NCI-H2196 (cell line): ENCODE results near the gene ID2.

Experiments used
- DNase-seq: peaks from one replicate; lab custom pipeline; 2025; ENCODE audit not compliant: unreplicated experiment; lab: John Stamatoyannopoulos, UW

The ID2 gene

DNA sequence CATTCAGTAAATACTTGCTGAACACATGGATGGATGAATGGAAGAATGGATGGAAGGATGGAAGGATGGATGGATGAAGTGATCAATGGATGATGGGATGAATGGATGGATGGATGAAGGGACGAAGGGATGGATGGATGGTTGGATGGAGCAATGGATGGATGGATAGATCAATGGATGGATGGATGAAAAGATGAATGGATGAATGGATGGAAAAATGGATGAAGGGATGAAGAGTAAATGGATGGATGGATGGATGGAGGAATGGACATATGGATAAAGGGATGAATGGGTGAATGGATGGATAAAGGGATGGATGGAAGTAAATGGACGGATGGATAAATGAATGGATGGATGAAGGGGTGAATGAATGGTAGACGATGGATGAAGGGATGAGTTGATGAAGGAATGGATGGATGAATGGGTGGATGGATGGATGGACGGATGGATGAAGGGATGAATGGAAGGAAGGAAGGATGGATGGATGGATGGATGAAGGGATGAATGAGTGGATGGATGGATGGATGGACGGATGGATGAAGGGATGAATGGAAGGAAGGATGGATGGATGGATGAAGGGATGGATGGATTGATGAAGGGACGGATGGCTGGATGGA lies 13.9 kb upstream of the ID2 start:
- no peak for DNase-seq

DNA sequence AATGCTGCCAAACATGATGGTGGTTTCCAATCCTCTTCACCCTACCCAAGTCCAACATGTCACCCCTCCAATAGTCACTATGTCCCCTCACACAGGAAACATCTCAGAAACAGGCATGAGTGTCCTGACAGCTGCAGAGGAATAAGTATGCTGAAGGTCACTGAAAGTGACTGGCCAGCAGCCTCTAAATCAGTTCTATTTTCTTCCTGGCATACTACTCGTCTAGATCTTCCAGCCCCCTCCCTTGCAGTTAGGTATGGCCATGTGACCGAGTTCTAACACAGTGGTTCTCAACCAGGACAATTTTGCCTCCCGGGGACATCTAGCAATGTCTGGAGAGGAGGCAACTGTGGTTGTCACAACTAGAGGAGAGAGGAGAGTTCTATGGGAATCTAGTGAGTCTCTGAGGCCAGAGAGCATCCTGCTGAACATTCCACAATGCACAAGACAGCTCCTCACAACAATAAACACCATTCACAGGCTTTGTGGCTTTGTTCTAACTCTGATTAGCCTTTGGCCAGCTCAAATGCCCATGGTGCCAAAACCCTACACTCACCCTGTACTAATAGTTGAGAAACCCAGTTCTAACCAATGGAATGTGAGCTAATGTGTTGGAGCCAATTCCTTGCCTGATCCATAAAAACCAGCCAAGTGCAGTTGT lies 12.6 kb upstream of the ID2 start:
- DNase-seq: no peak

DNA sequence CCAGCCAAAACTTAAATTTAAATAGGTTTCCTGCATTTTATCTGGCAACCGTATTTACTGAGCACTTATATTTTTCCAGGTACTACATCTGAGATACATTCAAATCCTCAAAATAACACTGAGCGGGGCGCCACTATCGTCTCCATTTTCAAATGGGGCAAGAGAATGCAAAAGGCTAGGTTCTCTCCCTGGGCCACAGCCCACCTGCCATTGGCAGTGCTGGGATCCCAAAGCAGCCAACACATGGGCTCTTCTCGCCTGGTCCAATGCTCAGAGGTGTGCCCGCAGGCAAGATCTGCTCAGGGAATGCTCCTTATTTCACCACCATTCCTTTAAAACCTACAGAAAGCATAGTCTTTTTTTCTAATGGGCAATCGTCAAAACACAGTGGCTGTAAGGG lies 11.3 kb upstream of the ID2 start:
- no peak for DNase-seq

DNA sequence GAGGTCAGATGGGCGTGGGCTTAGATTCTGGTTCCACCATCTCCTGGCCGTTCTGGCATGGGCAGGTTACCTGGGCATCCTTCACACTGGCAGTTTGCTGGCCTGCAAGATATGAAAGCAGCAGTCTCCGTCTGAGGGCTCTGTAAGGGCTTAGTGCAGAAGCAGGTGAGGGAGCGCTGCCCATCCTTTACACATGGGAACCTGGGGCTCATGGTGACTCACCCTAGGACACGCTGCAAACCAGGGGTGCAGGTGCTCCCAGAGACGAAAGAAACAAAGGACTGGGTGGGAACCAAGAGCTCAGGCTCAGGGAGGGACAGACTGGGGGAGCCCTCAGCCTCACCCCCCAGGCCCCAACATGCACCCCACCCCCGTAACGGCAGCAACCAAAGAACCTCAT lies 10.7 kb upstream of the ID2 start:
- DNase-seq: no peak

DNA sequence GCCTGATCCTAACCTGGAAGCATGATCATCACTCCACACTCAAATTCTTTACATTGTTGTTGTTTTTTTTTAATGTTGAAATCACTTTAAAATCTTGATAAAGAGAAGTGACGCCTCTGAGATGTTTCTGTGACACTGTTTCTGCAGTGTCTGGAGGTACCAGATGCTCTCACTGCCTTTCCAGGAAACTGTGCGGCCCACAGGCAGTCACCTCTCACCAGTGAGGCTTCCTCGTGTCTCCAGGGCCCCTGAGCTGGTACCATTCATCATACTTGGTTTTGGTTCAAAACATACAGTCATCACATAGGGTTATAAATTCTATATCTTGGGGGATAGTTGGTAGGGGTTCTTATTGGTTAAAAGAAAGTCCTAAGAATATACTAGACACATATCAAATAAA lies 10.1 kb upstream of the ID2 start:
- DNase-seq: no peak

DNA sequence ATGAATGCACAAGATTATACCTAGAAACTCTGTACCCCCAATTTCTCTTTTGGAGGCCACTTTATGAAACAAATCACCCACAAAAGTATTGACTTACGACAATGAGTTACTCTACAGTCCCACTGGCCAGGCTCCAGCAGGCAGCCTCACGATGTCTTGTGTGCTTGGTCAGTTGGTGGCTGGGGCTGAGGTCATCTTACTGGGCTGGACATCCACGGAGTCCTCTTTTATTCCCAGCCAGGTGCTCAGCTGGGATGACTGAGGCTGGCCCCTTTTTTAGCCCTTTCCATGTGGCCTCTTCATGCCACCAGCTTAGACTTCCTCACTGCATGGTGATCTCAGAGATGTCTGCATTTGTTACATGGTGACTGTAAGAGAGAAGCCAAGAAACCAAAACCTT lies 8.9 kb upstream of the ID2 start:
- DNase-seq: no peak

DNA sequence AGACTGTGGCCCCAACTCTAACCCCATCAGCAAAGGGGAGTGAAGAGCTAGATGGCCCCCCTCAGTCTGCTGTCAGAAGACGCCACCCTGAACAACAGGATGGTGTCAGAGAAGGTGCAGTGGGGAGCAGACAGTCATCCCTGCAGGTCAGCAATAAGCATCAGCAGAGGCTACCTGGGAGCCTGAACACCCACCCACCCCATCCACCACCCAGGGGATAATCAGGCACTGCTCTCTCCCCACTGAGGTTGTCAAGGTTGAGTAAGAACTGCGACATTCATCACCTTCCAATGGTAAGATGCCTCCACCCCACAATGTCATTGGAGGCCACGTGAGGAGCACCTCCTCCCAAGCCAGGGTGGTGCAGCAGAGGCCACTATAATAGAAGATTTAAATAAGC lies 8.5 kb upstream of the ID2 start:
- DNase-seq: no peak

DNA sequence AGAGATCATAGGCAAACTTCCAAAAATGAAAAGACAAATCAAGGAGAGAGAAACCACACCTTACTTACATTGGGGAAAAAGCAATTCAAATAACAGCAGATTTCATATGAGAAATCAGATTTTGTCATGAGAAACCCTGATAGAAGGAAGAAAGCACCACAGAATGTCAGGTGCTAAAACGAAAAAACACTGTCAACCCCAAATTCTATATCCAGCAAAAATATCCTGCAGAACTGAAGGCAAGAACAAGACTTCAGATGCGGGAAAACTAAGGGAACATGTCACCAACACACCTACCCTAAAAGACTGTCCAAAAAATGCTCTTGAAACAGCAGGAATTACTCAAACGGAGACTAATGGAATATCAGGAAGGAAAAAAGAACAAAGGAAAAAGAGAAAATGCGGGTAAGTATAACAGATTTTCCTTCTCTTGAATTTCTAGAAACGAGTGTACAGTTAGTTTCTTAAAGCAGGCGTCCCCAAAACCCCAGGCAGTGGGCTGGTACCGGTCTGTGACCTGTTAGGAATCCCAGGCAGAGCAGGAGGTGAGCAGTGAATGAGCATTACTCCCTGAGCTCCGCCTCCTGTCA lies 7.3 kb upstream of the ID2 start:
- no peak for DNase-seq

DNA sequence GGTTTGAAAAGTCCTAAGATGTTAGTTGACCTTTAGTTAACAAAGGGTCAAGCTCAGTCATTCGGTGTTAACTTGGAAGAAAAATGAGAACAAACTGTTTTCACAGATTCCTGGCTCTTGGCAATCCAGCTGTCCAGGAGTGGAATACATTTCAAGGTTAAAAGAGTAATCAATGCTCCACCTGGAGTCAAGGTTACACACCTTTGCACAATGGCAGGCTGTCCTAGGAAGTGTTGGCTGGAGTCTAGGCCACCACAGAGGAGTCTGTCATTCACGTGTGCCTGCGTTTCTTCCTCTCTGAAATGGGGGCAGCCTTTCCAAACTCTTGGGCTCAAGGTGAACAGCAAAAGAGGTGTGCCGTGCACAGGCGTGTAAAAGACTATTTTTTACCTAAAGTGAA lies 6.3 kb upstream of the ID2 start:
- DNase-seq: no peak

DNA sequence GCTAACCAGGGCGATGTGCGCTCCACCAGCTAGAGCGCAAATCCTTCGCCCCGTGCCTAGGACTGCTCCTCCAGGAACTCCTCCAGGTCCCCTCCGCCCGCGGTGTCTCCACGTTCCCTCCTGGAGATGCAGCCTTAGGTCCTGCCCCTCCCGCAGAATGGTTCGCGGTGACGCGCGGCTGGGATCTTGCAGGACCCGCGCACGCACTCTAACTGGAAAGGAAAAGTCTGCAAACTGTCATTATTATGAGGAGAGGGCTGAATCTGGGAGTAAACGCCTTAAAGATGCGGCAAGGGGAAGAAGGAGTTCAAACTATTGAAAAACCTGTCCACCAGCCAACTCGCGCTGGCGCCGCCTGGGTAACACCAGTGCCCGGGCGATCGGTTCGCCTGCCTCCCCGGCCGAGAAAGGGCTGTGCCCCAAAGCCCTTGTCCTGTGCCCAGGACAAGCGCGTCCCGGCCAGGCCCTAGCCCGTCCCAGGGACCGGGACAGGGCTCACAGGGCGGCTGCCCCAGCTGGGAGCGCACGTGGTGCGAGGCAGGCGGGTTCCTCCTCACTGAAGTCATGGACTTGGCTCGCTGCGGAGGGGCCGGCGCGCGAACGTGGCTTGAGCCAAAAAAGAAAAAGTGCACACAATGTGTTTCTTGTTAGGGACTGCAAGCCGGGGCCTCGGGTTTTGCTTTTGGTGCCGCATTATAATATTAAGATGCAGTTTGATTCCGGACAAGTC lies 5.5 kb upstream of the ID2 start:
- no peak for DNase-seq

DNA sequence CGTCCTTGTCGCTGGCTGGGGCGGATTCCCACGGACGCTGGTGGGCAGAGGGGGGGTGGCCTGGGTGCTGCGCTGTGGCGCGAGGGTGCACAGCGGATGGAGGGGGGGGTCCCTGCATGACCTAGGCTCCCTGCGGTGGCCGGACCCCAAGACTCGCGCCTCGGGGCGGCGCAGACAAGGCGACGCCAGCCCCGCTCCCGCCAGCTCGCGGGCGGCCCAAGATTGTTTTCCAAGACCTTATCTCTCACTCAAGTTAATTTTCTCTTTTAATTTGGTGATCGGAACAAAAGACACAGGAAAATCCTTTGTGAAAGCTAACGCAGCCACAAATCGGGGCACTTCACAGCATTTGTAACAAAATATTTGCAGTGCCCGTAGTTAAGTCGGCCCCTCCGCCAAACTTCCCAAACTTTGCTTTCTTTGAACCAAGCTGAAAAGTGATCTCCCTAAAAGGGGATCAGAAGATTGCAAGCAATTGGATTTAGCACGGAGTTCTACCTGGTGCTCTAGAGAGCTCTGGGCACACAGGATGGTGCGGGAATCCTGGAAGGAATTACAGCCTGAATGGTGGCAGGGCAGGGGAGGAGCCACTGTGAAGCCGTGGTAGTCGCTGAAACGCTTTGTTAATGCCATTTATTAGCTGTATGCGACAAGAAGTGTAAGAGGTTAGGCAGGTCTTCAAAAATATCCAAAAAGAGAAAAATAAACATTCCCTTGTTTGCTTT lies 4.8 kb upstream of the ID2 start:
- DNase-seq: peak; percentile 81

DNA sequence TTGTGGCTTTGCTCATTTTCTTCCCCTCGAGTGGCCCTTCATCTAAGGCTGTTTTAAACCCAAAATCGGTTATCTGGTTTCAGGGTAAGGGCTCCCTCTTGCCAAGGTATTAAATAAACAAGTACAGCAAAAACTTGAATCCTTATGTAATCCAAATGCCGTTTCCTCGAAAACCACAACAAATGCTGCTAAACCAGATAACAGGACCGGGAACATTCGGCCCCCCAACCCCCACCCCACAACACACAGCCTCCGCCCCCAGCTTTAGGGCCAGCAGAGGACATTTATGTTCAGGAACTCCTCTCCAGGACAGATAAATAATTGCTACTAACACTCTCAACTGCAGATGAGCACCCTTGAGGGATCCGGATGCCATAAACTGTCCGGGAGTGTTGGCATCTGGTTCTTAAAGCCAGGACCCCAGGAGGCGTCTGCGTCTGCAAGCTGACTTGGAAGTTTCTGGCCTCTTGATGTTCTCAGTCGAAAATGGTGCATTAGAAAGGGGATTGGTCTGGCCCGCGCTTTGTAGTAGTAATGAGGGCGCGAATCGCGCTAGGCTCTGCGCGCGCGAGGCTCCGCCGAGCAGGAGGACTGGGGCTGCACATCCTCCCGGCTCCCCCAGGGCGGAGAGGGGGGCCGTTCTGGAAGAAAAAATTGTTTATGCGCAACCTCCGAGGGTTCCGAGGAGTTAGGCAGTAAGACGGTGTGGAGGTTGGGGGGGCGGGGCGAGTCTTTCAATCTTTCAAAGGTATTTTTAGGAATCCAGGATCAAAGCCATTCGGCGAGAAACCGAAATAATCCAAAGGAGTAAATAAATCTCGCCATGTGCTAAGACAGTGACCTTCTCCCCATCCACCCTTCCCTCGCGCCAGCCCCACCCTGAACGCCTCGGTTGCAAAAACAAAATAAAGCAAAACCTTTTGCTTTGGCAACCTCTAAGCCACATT lies 3.9 kb upstream of the ID2 start:
- peak; percentile 81 for DNase-seq

DNA sequence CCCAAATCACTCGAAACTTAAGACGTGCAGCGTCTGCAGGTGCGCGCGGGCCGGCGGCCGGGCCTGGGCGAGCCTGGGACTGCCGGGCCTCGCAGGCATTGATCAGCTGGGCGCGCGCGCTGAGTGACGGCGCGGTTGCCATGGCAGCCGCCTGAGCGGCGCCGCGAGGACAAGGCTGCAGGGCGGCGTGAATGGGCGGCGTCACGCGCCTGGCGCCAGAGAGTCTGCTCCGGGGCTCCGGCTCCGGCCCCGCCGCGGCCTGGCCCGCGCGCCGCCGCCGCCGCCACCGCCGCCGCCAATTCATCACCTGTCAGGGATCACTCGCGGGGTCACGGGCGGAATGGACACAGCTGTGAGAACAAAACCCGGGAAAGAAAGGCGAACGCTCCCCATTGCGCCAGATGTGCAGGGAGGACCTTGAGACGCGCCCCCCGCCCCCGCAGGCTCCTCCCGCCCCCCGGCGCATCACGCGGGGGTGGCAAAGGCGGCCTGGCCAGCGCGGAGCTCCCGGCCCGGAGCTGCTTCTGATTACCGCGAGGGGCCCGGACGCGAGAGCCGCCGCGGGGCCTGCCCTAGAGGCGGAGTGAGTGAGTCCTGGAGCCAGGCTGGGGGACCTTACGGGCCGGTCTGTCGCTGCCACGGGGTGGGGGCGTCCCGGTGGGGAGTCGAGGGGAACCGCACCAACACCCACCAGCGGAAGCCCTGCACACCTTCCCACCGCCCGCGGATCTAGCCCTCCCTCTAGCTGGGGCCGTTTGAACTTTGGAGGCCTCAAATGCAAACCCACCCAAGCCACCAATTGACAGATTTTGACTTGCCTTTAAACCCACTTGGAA lies 2.9 kb upstream of the ID2 start:
- DNase-seq: peak; percentile 95

DNA sequence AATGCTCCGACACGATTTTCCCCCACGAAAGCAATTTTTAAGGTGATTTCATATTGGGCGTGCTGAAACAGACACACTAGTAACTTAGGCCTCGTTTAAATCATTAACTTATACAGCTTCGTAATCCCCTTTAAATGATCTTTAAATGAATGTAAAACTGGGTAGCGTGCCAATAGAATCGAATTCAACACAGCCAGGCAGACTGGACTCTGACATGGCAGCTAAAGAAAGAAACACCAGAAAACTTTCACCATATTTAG lies 2.4 kb upstream of the ID2 start:
- DNase-seq: no peak

DNA sequence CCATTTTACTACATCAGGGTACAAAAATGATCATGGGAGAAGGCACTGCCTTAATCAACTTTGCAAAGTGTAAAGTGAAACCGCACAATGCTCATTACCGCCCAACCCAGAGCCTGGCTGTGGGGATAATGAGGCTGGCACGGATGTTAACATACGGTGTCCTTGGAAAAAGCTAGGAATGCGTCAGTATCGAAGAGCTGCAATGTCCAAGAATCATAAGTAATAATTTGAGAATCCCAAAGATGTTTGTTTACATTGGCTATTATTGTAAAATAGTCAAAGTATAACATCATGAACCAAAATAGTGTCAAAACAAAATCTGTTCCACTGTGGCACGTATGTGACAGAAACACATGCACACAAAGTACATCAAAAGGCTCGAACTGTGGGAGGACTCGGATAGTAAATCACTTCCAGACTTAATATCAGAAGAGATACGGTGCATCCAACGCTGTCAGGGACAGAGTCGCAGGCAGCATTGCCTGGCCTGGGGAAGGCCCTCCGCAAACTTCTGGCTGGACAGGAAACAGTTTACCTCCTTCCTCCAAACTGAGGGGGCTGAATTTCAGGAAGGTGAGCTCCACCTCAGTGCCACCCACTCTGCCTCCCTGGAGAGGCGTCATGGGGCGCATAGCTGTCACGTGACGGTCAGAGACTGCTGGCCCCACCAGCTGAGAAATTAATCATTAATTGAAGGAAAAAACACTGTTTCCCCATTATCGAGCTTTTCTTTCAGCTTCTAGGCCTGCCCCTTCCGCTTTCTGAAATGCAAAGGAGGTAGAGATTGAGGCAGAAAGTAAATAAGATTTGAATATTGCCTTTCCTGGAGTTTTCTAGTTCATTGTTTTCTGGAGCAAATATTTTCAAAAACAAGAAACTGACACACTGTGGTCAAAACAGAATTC lies 1.8 kb upstream of the ID2 start:
- peak; percentile 72 for DNase-seq

DNA sequence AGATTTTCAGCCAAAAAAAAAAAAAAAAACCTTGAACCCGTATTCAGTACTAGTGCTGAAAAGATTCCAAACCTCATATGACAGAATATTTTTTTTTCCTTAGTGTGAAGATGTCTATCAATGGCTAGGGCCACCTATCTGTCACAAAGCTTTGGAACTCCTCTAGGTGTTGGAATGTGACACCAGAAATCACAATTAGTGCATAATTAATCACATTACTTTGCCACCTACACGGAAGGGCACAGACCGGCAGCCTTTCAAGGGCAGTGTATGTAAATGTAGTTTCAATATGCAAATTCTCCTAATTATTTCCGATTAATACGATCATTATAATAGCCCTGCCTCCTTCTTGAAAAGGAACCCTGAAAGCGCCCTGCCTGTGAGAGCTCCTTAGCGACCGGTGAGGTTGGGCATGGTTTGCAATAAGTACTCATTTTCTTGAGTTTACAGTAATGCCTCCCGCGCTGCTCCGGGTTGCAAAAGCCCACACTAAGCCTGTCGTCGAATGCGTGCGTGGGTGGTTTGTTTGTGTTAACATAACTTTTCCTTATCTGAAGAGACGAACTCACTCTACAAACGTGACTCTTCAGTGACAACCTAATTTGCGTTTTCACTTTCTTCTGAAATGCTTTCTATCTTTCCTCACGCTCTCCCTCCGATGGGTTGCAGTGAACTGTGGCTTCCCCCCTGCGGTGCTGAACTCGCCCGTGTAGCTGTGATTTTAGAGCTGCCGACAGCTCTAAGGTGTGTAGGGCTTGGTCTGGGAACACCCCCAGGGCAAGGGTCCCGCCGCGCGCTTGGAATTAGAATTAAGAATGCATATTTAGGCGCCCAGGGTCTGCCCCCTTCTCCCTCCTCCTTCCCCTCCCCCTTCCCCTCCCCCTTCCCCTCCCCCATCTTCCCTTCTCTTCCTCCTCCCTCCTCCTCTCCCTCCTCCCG lies 765 bp upstream of the ID2 start:
- DNase-seq: peak; percentile 68
